Measurements from ENCODE around the gene ZNF420.

Gene ZNF420

DNA sequence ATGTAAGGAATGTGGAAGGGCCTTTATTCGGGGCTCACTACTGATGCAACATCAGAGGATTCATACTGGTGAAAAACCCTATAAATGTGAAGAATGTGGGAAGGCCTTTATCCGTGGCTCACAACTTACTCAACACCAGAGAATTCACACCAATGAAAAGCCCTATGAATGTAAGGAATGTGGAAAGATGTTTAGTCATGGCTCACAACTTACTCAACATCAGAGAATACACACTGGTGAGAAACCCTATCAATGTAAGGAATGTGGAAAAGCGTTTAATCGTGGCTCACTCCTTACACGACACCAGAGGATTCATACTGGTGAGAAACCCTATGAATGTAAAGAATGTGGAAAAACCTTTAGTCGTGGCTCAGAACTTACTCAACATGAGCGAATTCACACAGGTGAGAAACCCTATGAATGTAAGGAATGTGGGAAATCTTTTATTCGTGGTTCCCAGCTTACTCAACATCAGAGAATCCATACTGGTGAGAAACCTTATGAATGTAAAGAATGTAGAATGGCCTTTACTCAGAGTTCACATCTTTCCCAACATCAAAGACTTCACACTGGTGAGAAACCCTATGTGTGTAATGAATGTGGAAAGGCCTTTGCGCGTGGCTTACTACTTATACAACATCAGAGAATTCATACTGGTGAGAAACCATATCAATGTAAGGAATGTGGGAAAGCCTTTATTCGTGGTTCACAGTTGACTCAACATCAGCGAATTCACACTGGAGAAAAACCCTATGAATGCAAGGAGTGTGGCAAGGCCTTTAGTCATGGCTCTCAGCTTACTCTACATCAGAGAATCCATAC lies 50.0 kb downstream of the ZNF420 start (continued):
- TF ChIP-seq ZNF394 (tag by site-specific recombination; IDR thresholded peaks at IDR 0.05; ENCODE audit: borderline replicate concordance) (no peak), KLF1 (tag by site-specific recombination; IDR thresholded peaks at IDR 0.05) (no peak), OVOL3 (tag by site-specific recombination; IDR thresholded peaks at IDR 0.05) (no peak), ZNF548 (tag by site-specific recombination; IDR thresholded peaks at IDR 0.05) (no peak), MEIS1 (CRISPR knock-in tag; IDR thresholded peaks at IDR 0.05; ENCODE audit: borderline replicate concordance) (no peak), ZNF664 (tag by site-specific recombination; IDR thresholded peaks at IDR 0.05) (no peak), ZNF626 (tag by site-specific recombination; IDR thresholded peaks at IDR 0.05) (peak; percentile 60; the same call in 1 of the 2 replicates), ZNF239 (tag by site-specific recombination; IDR thresholded peaks at IDR 0.05) (no peak), ZNF76 (tag by site-specific recombination; IDR thresholded peaks at IDR 0.05; ENCODE audit: borderline replicate concordance, low read depth) (no peak), ZNF701 (tag by site-specific recombination; IDR thresholded peaks at IDR 0.05) (no peak), ZNF19 (tag by site-specific recombination; IDR thresholded peaks at IDR 0.05; ENCODE audit: low read depth) (no peak), ZNF184 (tag by site-specific recombination; IDR thresholded peaks at IDR 0.05) (no peak), ZNF354C (tag by site-specific recombination; IDR thresholded peaks at IDR 0.05; ENCODE audit: borderline replicate concordance, low read depth) (no peak), ZNF37A (tag by site-specific recombination; IDR thresholded peaks at IDR 0.05) (0 out of 2 replicates have a peak, but pooled peaks have one; percentile 25), ZBTB21 (tag by site-specific recombination; IDR thresholded peaks at IDR 0.05) (no peak), ZNF214 (tag by site-specific recombination; IDR thresholded peaks at IDR 0.05; ENCODE audit: borderline replicate concordance) (no peak), SP2 (tag by site-specific recombination; IDR thresholded peaks at IDR 0.05) (no peak), ZBTB17 (tag by site-specific recombination; IDR thresholded peaks at IDR 0.05) (no peak), OSR2 (tag by site-specific recombination; IDR thresholded peaks at IDR 0.05) (no peak), ZXDB (tag by site-specific recombination; IDR thresholded peaks at IDR 0.05) (no peak), ZNF274 (IDR thresholded peaks at IDR 0.05; ENCODE audit: low read length) (peak; percentile 92), ZNF274 (tag by site-specific recombination; IDR thresholded peaks at IDR 0.05; ENCODE audit: borderline replicate concordance) (peak; percentile 99), ZNF138 (tag by site-specific recombination; IDR thresholded peaks at IDR 0.05; ENCODE audit: borderline replicate concordance) (no peak), SETDB1 (IDR thresholded peaks at IDR 0.05; ENCODE audit: insufficient read length, low read length) (peak; percentile 100), ZNF302 (tag by site-specific recombination; IDR thresholded peaks at IDR 0.05; ENCODE audit: low read depth) (0 out of 2 replicates have a peak, but pooled peaks have one; percentile 3)
- TF ChIP-seq, protein P1, sequence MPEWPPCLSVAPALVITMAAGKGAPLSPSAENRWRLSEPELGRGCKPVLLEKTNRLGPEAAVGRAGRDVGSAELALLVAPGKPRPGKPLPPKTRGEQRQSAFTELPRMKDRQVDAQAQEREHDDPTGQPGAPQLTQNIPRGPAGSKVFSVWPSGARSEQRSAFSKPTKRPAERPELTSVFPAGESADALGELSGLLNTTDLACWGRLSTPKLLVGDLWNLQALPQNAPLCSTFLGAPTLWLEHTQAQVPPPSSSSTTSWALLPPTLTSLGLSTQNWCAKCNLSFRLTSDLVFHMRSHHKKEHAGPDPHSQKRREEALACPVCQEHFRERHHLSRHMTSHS (tag by site-specific recombination; IDR thresholded peaks at IDR 0.05): no peak
- TF ChIP-seq, protein P2, sequence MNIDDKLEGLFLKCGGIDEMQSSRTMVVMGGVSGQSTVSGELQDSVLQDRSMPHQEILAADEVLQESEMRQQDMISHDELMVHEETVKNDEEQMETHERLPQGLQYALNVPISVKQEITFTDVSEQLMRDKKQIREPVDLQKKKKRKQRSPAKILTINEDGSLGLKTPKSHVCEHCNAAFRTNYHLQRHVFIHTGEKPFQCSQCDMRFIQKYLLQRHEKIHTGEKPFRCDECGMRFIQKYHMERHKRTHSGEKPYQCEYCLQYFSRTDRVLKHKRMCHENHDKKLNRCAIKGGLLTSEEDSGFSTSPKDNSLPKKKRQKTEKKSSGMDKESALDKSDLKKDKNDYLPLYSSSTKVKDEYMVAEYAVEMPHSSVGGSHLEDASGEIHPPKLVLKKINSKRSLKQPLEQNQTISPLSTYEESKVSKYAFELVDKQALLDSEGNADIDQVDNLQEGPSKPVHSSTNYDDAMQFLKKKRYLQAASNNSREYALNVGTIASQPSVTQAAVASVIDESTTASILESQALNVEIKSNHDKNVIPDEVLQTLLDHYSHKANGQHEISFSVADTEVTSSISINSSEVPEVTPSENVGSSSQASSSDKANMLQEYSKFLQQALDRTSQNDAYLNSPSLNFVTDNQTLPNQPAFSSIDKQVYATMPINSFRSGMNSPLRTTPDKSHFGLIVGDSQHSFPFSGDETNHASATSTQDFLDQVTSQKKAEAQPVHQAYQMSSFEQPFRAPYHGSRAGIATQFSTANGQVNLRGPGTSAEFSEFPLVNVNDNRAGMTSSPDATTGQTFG (tag by site-specific recombination; IDR thresholded peaks at IDR 0.05; ENCODE audit: borderline replicate concordance): no peak
- TF ChIP-seq, protein P3, sequence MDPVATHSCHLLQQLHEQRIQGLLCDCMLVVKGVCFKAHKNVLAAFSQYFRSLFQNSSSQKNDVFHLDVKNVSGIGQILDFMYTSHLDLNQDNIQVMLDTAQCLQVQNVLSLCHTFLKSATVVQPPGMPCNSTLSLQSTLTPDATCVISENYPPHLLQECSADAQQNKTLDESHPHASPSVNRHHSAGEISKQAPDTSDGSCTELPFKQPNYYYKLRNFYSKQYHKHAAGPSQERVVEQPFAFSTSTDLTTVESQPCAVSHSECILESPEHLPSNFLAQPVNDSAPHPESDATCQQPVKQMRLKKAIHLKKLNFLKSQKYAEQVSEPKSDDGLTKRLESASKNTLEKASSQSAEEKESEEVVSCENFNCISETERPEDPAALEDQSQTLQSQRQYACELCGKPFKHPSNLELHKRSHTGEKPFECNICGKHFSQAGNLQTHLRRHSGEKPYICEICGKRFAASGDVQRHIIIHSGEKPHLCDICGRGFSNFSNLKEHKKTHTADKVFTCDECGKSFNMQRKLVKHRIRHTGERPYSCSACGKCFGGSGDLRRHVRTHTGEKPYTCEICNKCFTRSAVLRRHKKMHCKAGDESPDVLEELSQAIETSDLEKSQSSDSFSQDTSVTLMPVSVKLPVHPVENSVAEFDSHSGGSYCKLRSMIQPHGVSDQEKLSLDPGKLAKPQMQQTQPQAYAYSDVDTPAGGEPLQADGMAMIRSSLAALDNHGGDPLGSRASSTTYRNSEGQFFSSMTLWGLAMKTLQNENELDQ (tag by site-specific recombination; IDR thresholded peaks at IDR 0.05; ENCODE audit: low read depth): no peak
- TF ChIP-seq, protein P4, sequence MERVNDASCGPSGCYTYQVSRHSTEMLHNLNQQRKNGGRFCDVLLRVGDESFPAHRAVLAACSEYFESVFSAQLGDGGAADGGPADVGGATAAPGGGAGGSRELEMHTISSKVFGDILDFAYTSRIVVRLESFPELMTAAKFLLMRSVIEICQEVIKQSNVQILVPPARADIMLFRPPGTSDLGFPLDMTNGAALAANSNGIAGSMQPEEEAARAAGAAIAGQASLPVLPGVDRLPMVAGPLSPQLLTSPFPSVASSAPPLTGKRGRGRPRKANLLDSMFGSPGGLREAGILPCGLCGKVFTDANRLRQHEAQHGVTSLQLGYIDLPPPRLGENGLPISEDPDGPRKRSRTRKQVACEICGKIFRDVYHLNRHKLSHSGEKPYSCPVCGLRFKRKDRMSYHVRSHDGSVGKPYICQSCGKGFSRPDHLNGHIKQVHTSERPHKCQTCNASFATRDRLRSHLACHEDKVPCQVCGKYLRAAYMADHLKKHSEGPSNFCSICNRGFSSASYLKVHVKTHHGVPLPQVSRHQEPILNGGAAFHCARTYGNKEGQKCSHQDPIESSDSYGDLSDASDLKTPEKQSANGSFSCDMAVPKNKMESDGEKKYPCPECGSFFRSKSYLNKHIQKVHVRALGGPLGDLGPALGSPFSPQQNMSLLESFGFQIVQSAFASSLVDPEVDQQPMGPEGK (tag by site-specific recombination; IDR thresholded peaks at IDR 0.05): no peak
- TF ChIP-seq, protein P5, sequence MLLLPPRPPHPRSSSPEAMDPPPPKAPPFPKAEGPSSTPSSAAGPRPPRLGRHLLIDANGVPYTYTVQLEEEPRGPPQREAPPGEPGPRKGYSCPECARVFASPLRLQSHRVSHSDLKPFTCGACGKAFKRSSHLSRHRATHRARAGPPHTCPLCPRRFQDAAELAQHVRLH (tag by site-specific recombination; IDR thresholded peaks at IDR 0.05): no peak
- TF ChIP-seq, protein P6, sequence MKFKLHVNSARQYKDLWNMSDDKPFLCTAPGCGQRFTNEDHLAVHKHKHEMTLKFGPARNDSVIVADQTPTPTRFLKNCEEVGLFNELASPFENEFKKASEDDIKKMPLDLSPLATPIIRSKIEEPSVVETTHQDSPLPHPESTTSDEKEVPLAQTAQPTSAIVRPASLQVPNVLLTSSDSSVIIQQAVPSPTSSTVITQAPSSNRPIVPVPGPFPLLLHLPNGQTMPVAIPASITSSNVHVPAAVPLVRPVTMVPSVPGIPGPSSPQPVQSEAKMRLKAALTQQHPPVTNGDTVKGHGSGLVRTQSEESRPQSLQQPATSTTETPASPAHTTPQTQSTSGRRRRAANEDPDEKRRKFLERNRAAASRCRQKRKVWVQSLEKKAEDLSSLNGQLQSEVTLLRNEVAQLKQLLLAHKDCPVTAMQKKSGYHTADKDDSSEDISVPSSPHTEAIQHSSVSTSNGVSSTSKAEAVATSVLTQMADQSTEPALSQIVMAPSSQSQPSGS (tag by site-specific recombination; IDR thresholded peaks at IDR 0.05; ENCODE audit: low read depth): no peak
